ENCODE data around the gene VANGL1.

Gene VANGL1

GRCh38 chr1:115701090-115701489 is 59.3 kb downstream of the VANGL1 start:
- in situ Hi-C loops (cut with MboI; ENCODE audit: low sequenced_read_pairs) = no loop called here

- in situ Hi-C loops (cut with MboI; ENCODE audit: low sequenced_read_pairs) = no loop called here
Measured at GRCh38 chr1:115702959-115703358, 61.2 kb downstream of the VANGL1 start.

GRCh38 chr1:115705085-115705951 is 63.5 kb downstream of the VANGL1 start:
- in situ Hi-C loops (cut with MboI; ENCODE audit: low sequenced_read_pairs) = no loop called here

DNA sequence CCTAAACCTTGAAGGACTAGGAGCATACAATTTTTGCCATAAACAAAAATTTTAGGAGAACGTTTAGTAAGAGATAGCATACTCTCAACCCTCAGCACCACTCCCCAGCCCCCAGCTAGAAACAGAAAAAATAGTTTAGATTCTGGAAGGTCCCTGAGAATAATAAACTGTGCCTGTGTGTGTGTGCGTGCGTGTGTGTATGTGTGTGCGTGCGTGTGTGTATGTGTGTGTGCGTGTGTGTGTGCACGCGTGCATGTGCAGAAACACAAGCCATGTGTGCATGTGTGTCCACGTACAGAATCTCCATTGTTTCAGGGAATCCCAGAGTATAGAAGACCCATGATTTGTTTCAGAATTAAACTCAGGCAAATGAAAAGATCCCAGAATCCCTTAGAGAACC is 64.2 kb downstream of the VANGL1 start:
- in situ Hi-C loops (cut with MboI; ENCODE audit: low sequenced_read_pairs) = no loop called here

DNA sequence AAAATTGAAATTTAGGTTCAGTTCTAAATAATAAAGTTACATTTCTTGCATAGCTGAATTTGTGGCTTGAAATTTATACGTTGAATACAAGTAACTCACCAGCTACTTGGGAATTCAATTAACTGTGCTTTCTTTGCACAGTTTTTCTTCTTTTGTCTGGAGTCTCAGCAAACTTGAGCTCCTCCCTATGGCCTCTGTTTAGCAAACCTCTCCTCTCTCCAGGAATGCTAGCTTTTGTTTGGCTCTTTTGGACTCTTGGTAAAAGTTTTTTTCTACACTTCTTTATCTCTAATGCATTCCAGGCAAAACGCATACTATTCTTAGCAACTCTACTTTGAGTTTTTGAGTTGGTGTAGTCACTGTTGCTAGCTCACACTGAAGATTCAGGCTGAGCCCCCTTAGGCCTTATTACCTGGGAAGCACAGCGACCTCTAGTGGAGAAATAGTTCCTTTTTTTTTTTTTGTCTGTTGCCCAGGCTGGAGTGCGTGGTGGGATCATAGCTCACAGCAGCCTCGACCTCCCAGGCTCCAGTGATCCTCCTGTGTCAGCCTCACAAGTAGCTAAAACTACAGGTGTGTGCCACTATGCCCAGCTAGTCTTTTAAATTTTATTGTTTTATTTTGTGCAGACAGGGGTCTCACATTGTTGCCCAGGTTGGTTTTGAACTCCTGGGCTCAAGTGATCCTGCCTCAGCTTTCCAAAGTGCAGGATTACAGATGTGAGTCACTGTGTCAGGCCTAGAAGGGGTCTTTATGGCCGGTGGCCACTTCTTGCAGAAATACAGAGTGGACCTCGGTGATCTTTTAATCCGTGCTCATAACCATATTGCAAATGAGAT is 65.0 kb downstream of the VANGL1 start:
- in situ Hi-C loops (cut with MboI; ENCODE audit: low sequenced_read_pairs) = no loop called here

- in situ Hi-C loops (cut with MboI; ENCODE audit: low sequenced_read_pairs) = no loop called here
Measured at GRCh38 chr1:115710859-115711624, 69.3 kb downstream of the VANGL1 start.

- in situ Hi-C loops (cut with MboI; ENCODE audit: low sequenced_read_pairs) = no loop called here
Measured at GRCh38 chr1:115712911-115713609, 71.3 kb downstream of the VANGL1 start.

- in situ Hi-C loops (cut with MboI; ENCODE audit: low sequenced_read_pairs) = no loop called here
Measured at GRCh38 chr1:115713906-115714305, 72.1 kb downstream of the VANGL1 start.

GRCh38 chr1:115714572-115715141 is 72.9 kb downstream of the VANGL1 start:
- in situ Hi-C loops (cut with MboI; ENCODE audit: low sequenced_read_pairs) = no loop called here

DNA sequence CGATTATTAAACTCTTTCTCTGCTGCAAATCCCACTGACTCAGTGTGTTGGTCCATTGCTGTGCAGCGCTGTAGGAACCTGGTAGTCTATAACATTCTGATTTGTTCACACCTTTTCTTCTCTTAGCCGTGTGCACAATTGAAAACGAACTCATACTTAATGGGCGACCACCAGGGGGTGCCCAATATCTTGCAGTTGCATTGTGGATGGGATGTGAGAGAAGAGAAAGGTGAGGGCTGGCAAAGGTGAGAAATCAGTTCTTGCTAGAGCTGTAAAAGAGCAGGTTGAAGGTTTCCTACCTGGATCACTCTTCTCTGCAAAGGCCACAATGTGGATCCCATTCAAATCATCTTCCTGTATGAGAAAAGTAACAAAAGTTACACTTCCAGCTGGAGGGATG is 75.8 kb downstream of the VANGL1 start:
- in situ Hi-C loops (cut with MboI; ENCODE audit: low sequenced_read_pairs) = no loop called here

GRCh38 chr1:115718011-115718754 is 76.4 kb downstream of the VANGL1 start:
- in situ Hi-C loops (cut with MboI; ENCODE audit: low sequenced_read_pairs) = no loop called here

DNA sequence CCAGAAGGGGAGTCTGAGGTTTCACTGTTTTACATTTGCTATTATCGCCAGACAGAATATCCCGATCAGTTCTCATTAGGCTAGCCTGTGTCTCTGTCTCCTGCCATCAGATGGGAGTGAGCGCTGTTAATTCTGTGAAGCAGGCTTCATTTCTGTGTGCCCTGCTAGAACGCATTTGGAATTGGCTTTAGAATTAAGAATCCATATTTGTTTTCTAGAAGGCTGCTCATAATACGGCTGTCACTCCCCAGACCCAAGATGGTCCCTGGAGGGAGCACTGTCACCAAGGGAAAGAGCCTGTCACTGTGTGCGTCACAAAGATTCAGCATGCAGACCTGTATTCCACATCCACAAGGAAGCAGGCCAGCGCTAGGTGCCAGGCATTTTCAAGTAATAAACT is 77.5 kb downstream of the VANGL1 start:
- in situ Hi-C loops (cut with MboI; ENCODE audit: low sequenced_read_pairs) = no loop called here

GRCh38 chr1:115722221-115722620 is 80.5 kb downstream of the VANGL1 start:
- in situ Hi-C loops (cut with MboI; ENCODE audit: low sequenced_read_pairs) = no loop called here

DNA sequence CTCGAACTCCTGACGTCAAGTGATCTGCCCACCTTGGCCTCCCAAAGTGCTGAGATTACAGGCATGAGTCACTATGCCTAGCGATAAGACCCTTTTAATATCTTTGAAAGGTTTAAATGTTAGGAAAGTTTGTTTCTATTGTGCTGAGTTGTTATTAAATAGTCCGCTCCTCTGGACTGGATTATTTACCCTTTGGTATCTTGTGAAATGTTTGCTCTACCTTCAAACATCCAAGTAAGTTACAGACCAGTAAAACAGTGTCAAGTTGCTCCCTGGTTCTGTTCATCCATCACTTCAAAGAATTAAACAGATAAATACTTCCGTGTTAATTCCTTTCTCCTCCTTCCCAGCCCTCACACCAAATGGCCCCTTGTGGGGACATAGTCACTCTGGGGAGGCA is 82.0 kb downstream of the VANGL1 start:
- in situ Hi-C loops (cut with MboI; ENCODE audit: low sequenced_read_pairs) = no loop called here

DNA sequence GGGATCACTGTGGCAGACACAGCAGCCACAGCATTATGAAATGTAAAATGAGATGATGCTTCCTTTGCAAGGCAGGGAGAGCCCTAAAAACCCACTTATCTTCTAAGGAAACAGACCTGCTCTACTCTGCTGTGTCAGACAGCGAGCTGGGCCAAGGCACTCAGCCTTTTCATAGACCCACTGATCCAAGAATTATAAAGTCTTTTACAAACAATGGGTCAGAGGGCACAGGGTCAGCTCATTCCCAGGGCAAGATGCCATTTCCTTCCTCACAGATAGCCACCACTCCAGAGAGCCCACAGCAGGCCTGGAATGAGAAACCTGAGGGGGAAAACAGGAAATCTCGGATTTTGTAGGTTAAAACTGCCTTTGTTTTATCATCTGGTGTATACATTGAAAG is 83.8 kb downstream of the VANGL1 start:
- in situ Hi-C loops (cut with MboI; ENCODE audit: low sequenced_read_pairs) = no loop called here

DNA sequence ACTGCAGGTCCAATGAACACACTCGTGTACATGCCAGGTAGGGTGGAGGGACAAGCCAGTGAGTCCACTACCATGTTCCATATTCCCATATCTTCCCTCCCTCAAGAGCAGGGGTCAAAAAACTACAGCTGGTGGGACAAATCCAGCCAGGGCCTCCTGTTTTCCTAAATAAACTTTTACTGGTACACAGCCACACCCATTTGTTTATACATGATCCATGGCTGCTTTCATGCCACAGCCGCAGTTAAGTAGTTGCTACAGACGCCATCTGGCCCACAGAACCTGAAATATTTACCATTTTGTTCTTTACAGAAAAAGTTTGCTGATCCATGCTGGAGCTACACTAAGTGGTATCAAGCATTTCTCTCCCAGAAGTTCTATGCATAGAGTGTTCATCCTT is 84.4 kb downstream of the VANGL1 start:
- in situ Hi-C loops (cut with MboI; ENCODE audit: low sequenced_read_pairs) = no loop called here

- in situ Hi-C loops (cut with MboI; ENCODE audit: low sequenced_read_pairs) = no loop called here
Measured at GRCh38 chr1:115726570-115726969, 84.8 kb downstream of the VANGL1 start.

DNA sequence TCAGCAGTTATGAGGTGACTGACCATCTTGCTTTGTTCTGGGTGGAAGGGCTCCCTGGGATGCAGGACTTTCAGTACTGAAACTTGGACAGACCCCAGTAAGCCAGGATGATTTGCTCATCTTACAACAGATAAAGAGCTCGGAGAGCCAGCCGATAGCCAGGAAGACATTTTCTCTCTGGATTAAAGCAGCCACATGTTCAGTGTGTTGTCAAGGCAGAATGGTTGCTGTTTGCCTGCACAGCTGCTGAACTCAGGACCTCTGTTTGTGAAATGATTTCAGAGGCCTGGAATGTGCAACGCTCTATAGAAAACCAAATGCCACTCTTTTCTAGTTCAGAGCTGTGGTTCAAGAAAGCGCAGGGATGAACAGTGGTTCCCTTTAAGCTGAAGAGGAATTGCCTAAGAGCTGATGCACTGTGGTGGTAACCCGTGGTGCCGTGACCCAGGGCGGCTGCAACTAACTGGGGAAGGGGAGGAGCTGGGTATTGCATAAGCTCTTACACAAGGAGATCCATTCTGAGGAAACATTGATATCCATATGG is 86.0 kb downstream of the VANGL1 start:
- in situ Hi-C loops (cut with MboI; ENCODE audit: low sequenced_read_pairs) = no loop called here

DNA sequence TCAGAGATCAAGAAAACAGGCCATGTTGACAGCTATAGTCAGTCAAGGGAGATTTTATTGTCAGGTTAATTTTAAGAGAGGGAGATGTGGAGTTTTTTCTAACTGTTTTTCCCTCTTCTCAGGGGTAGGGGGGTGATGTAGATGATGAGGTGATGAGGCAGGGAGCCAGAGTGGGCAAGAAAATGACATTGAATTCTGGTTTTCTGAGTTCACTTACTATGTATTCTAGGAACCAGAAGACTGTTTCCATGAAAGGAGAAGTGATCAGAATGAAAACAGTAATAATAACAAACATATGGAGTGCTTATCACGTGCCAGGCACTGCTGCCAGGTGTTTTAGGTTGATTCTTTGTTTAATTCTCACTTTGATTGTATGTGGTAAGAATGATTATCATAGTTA is 86.6 kb downstream of the VANGL1 start:
- in situ Hi-C loops (cut with MboI; ENCODE audit: low sequenced_read_pairs) = no loop called here
